Measurements from ENCODE around the gene FILIP1L. TPM values are rescaled to one million over a fixed set of nuclear protein-coding genes. Genes with fewer than 3 reads are reported as not detected.
A peak's percentile ranks its signal among the peaks of the same experiment; 100 is the strongest.

Gene FILIP1L
- polyA plus RNA-seq, 2 donors: 2.6 to 6.9 TPM

- no peaks in the 10 kb centered on the region for H3K9me3 ChIP-seq (ENCODE audit: control insufficient read depth in 2 of 2, insufficient read depth in 1 of 2, low read depth in 1 of 2, low read length in 1 of 2)
- H3K4me1 ChIP-seq (ENCODE audit: control insufficient read depth in 2 of 2, insufficient read depth in 2 of 2, low read length in 1 of 2): no peaks in the 10 kb centered on the region
- H3K4me3 ChIP-seq (ENCODE audit: low read depth in 1 of 2, low read length in 2 of 2): no peak overlapping the region
- H3K36me3 ChIP-seq (ENCODE audit: control insufficient read depth in 2 of 2, insufficient read depth in 2 of 2, low read length in 1 of 2): no peaks in the 10 kb centered on the region
- H3K27ac ChIP-seq (ENCODE audit: low read depth in 2 of 2, low read length in 1 of 2): no peak overlapping the region
- WGBS, 2 donors: 79 to 88% methylated on average over 1 of the region's 1 CpG
- no peaks in the 10 kb centered on the region for H3K27me3 ChIP-seq (ENCODE audit: control insufficient read depth in 1 of 2, insufficient read depth in 2 of 2, low read length in 2 of 2)
Measured at GRCh38 chr3:99931059-99931458, 183.2 kb downstream of the FILIP1L start.

GRCh38 chr3:99929745-99930139 is 184.6 kb downstream of the FILIP1L start:
- Histone ChIP-seq H3K4me1 (ENCODE audit: control insufficient read depth in 2 of 2, insufficient read depth in 2 of 2, low read length in 1 of 2) (peaks cover 4% of the 10 kb centered on the region in 2 donors), H3K4me3 (ENCODE audit: low read depth in 1 of 2, low read length in 2 of 2) (no peak overlapping the region), H3K36me3 (ENCODE audit: control insufficient read depth in 2 of 2, insufficient read depth in 2 of 2, low read length in 1 of 2) (no peaks in the 10 kb centered on the region), H3K9me3 (ENCODE audit: control insufficient read depth in 2 of 2, insufficient read depth in 1 of 2, low read depth in 1 of 2, low read length in 1 of 2) (no peaks in the 10 kb centered on the region), H3K27me3 (ENCODE audit: control insufficient read depth in 1 of 2, insufficient read depth in 2 of 2, low read length in 2 of 2) (no peaks in the 10 kb centered on the region), H3K27ac (ENCODE audit: low read depth in 2 of 2, low read length in 1 of 2) (peak overlapping the region; percentile 7 to 44)
- WGBS, 2 donors: 31 to 47% methylated on average over 3 of the region's 3 CpGs

DNA sequence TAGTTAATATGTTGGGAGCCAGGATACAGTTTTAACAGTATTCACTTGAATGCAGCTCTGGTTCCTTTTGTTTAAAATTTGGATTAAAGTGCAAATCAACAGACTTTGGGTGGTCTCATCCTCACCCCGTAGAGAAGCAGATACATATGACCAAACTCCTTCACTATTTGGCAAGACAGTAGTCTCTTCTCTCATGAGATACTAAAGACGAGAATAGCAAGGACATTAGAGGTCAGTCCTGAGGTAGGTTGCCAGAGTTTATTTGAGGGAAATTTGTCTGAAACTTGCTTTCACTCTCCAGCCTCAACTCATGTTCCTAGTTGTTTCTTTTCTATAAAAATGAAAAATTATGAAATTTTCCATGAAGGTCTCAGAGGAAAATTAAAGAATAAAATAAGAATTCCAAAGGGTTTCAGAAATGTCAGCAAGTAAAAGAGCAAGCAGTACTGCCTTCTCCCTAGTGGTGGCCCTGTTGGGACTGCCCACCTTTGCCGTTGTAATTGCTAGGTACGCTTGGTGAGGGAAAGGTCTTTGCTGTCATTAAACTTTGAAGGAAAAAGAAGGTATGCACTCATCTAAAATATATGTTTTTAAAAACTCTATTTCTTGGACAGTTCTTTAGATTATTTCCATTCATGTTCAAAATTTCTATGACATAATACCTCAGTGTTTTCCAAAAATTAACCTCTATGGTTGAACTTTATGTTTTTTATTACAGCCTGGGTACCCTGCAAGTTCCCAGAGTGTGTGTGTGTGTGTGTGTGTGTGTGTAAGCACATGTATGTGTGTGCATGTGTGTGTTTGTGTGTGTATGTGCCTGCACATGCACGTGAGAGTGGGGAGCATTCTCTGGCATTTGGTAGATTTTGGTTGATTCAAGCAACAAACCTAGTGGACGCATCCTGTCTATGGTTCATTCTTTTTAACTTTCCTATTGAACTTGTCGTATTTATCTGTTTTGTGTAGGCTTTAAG is 185.2 kb downstream of the FILIP1L start:
- peaks cover 4% of the 10 kb centered on the region in 2 donors for H3K4me1 ChIP-seq (ENCODE audit: control insufficient read depth in 2 of 2, insufficient read depth in 2 of 2, low read length in 1 of 2)
- H3K27ac ChIP-seq (ENCODE audit: low read depth in 2 of 2, low read length in 1 of 2): no peak overlapping the region
- WGBS, 2 donors: 64 to 68% methylated on average over 7 of the region's 7 CpGs
- H3K4me3 ChIP-seq (ENCODE audit: low read depth in 1 of 2, low read length in 2 of 2): no peak overlapping the region
- no peaks in the 10 kb centered on the region for H3K9me3 ChIP-seq (ENCODE audit: control insufficient read depth in 2 of 2, insufficient read depth in 1 of 2, low read depth in 1 of 2, low read length in 1 of 2)
- no peaks in the 10 kb centered on the region for H3K27me3 ChIP-seq (ENCODE audit: control insufficient read depth in 1 of 2, insufficient read depth in 2 of 2, low read length in 2 of 2)
- H3K36me3 ChIP-seq (ENCODE audit: control insufficient read depth in 2 of 2, insufficient read depth in 2 of 2, low read length in 1 of 2): no peaks in the 10 kb centered on the region

DNA sequence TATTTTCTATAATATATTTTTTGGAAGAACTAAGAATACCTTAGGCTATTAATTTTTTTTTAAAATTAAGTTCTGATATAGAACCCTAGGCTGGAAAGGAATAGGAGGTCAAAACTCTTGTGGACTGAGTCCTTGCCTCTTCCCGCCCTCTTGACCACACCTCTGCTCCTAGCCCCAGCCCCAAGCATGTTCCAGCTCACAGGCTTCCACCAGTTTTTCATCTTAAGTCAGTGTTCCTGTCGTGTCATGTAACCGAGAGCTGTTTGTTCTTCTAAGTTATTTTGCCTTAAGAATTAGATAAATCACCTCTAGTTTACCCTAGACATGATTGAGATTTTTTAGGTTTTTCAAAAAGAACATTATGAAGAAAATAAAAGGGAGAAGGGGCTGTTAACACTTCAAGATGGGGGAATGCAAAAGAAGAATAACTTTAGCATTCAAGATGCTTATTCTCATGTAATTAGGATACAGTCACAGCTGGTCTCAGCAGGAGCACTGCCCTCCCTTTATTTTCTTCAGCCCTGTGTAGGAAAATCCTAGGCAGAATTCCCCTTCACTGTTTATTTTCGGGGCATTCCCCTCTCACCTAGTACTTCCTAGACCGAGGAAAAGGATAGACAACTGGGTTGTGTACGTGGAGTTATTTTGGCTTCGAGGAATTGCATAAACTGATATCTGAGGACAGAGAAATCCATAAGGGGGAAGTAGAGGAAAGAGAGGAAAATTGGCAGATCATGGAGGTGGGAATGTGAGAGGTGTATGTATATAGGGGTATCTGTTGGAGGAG is 186.4 kb downstream of the FILIP1L start:
- WGBS, 2 donors: 73 to 82% methylated on average over 7 of the region's 7 CpGs
- Histone ChIP-seq H3K4me1 (ENCODE audit: control insufficient read depth in 2 of 2, insufficient read depth in 2 of 2, low read length in 1 of 2) (peaks cover 4% of the 10 kb centered on the region in 2 donors), H3K27ac (ENCODE audit: low read depth in 2 of 2, low read length in 1 of 2) (no peak overlapping the region)

DNA sequence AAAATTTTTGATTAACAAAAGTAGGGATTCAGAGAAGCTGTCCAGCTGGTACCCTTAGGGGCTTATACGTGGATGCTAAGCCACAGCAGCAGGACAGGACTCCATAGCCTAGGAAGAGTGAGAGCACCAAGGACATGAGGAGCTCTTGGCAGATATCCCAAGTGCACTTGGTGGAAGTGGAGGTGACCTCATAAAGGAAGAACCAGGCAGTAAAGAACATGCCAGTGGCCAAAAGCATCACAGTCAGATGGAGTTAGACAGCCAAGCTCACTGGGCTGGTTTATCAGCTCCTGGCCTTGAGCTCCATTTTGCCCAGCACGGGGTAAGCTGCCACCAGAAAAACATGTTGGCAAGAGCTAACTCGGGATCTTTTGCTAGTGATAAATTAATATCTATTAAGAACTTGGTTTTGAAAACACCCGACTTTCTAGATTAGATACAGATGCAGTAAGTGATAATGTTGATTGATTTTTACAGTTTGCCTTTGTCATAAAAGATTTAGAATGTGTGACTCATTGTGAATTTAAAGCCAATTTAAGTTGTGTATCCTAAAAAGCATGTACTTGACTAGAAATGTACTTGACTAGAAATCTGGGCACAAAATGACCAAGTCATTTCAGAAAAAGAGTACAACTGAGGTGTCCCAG is 188.6 kb downstream of the FILIP1L start:
- 46 to 49% methylated on average over 4 of the region's 4 CpGs for WGBS, 2 donors
- no peak overlapping the region for H3K4me3 ChIP-seq (ENCODE audit: low read depth in 1 of 2, low read length in 2 of 2)

More for the DNA sequence above, 186.4 kb downstream of the FILIP1L start:
- H3K27me3 ChIP-seq (ENCODE audit: control insufficient read depth in 1 of 2, insufficient read depth in 2 of 2, low read length in 2 of 2): no peaks in the 10 kb centered on the region
- H3K4me3 ChIP-seq (ENCODE audit: low read depth in 1 of 2, low read length in 2 of 2): no peak overlapping the region
- H3K9me3 ChIP-seq (ENCODE audit: control insufficient read depth in 2 of 2, insufficient read depth in 1 of 2, low read depth in 1 of 2, low read length in 1 of 2): no peaks in the 10 kb centered on the region
- H3K36me3 ChIP-seq (ENCODE audit: control insufficient read depth in 2 of 2, insufficient read depth in 2 of 2, low read length in 1 of 2): no peaks in the 10 kb centered on the region

GRCh38 chr3:99923873-99924272 is 190.4 kb downstream of the FILIP1L start:
- peaks cover 4 to 6% of the 10 kb centered on the region in 2 donors for H3K4me1 ChIP-seq (ENCODE audit: control insufficient read depth in 2 of 2, insufficient read depth in 2 of 2, low read length in 1 of 2)
- H3K36me3 ChIP-seq (ENCODE audit: control insufficient read depth in 2 of 2, insufficient read depth in 2 of 2, low read length in 1 of 2): no peaks in the 10 kb centered on the region
- no peaks in the 10 kb centered on the region for H3K9me3 ChIP-seq (ENCODE audit: control insufficient read depth in 2 of 2, insufficient read depth in 1 of 2, low read depth in 1 of 2, low read length in 1 of 2)
- H3K27me3 ChIP-seq (ENCODE audit: control insufficient read depth in 1 of 2, insufficient read depth in 2 of 2, low read length in 2 of 2): no peaks in the 10 kb centered on the region
- H3K4me3 ChIP-seq (ENCODE audit: low read depth in 1 of 2, low read length in 2 of 2): no peak overlapping the region
- no peak overlapping the region for H3K27ac ChIP-seq (ENCODE audit: low read depth in 2 of 2, low read length in 1 of 2)

More for the DNA sequence above, 188.6 kb downstream of the FILIP1L start:
- H3K9me3 ChIP-seq (ENCODE audit: control insufficient read depth in 2 of 2, insufficient read depth in 1 of 2, low read depth in 1 of 2, low read length in 1 of 2): no peaks in the 10 kb centered on the region
- no peaks in the 10 kb centered on the region for H3K27me3 ChIP-seq (ENCODE audit: control insufficient read depth in 1 of 2, insufficient read depth in 2 of 2, low read length in 2 of 2)
- H3K4me1 ChIP-seq (ENCODE audit: control insufficient read depth in 2 of 2, insufficient read depth in 2 of 2, low read length in 1 of 2): peaks cover 4 to 6% of the 10 kb centered on the region in 2 donors
- no peaks in the 10 kb centered on the region for H3K36me3 ChIP-seq (ENCODE audit: control insufficient read depth in 2 of 2, insufficient read depth in 2 of 2, low read length in 1 of 2)
- peak overlapping the region; percentile 21 to 68 for H3K27ac ChIP-seq (ENCODE audit: low read depth in 2 of 2, low read length in 1 of 2)

DNA sequence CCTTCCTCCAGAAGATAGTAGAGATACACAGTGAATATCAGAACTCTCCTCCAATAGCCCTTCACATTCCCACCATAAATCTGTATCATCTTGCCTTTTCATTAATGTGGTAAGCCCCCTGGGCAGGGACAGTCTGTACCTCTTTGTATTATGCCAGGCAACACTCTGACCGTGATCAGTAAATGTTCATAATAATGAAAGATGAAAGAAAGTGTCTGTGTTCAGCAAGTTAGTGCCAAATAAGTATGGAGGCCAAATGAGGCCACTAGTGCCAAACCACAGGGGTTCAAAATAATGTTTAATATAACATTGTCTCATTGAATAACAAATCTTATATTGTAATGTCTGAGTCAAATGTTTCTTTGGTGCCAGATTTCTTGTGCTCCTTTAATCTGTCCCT is 192.3 kb downstream of the FILIP1L start:
- Histone ChIP-seq H3K27ac (ENCODE audit: low read depth in 2 of 2, low read length in 1 of 2) (no peak overlapping the region), H3K27me3 (ENCODE audit: control insufficient read depth in 1 of 2, insufficient read depth in 2 of 2, low read length in 2 of 2) (no peaks in the 10 kb centered on the region), H3K36me3 (ENCODE audit: control insufficient read depth in 2 of 2, insufficient read depth in 2 of 2, low read length in 1 of 2) (no peaks in the 10 kb centered on the region), H3K4me1 (ENCODE audit: control insufficient read depth in 2 of 2, insufficient read depth in 2 of 2, low read length in 1 of 2) (peaks cover 4 to 6% of the 10 kb centered on the region in 2 donors), H3K9me3 (ENCODE audit: control insufficient read depth in 2 of 2, insufficient read depth in 1 of 2, low read depth in 1 of 2, low read length in 1 of 2) (no peaks in the 10 kb centered on the region), H3K4me3 (ENCODE audit: low read depth in 1 of 2, low read length in 2 of 2) (no peak overlapping the region)
- 59 to 67% methylated on average over 1 of the region's 1 CpG for WGBS, 2 donors

DNA sequence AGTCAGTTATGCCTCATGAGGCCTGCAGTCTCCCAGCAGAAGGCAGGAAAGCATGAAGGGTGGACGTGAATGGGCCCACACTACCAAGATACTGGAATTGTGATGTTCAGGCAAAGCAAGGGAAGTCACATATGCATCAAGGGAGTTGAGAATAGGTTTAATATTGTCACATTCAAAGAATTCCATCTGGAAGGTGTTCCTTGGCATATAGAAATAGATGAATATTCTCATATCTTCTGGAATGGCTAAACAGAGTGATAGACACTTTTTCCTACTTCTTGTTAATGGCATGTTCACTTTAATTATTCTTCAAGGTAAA is 193.0 kb downstream of the FILIP1L start:
- Histone ChIP-seq H3K27ac (ENCODE audit: low read depth in 2 of 2, low read length in 1 of 2) (peak overlapping the region in 1 of 2 donors; percentile 55), H3K4me1 (ENCODE audit: control insufficient read depth in 2 of 2, insufficient read depth in 2 of 2, low read length in 1 of 2) (peaks cover 4 to 6% of the 10 kb centered on the region in 2 donors), H3K9me3 (ENCODE audit: control insufficient read depth in 2 of 2, insufficient read depth in 1 of 2, low read depth in 1 of 2, low read length in 1 of 2) (no peaks in the 10 kb centered on the region), H3K27me3 (ENCODE audit: control insufficient read depth in 1 of 2, insufficient read depth in 2 of 2, low read length in 2 of 2) (no peaks in the 10 kb centered on the region), H3K4me3 (ENCODE audit: low read depth in 1 of 2, low read length in 2 of 2) (no peak overlapping the region), H3K36me3 (ENCODE audit: control insufficient read depth in 2 of 2, insufficient read depth in 2 of 2, low read length in 1 of 2) (no peaks in the 10 kb centered on the region)
- 81 to 94% methylated on average over 1 of the region's 1 CpG for WGBS, 2 donors

Data from esophagus (tissue), 2 donors.